H54 (cell line): ENCODE results near the gene USP33.
A peak's percentile ranks its signal among the peaks of the same experiment; 100 is the strongest.
"Not testable (repeated sequence)": the region's sequence is repeated elsewhere in the genome, so short reads cannot be mapped to it uniquely, and the experiment has no call there.

Source experiments
- DNase-seq: peaks from one replicate; pipeline ENCODE4 v3.0.0; 2011; ENCODE audit warnings: low spot score, mixed read lengths; ENCODE audit not compliant: insufficient read length
- FAIRE-seq: peaks from 3 replicates; lab custom pipeline; 2011; peaks lifted over from hg19 to GRCh38; lab: Jason Lieb, UNC
- POLR2A ChIP-seq: IDR thresholded peaks from 2 replicates; pipeline ENCODE4 v1.6.1; 2011; ENCODE audit warnings: low read depth, mild to moderate bottlenecking, low read length

USP33 gene

GRCh38 chr1:77704736-77705135, 54.9 kb downstream of the USP33 start:
- DNase-seq, result no peak
- TF ChIP-seq POLR2A, result no peak
- peak; percentile 50 for FAIRE-seq

- FAIRE-seq, DNase-seq: not testable (repeated sequence)
Observed at GRCh38 chr1:77699673-77700072, 60.0 kb downstream of the USP33 start.

GRCh38 chr1:77697441-77697840, 62.2 kb downstream of the USP33 start:
- TF ChIP-seq POLR2A, result no peak
- DNase-seq (no peak), FAIRE-seq (no peak)

- DNase-seq, result no peak
- no peak for TF ChIP-seq POLR2A
Observed at GRCh38 chr1:77688939-77689338, 70.7 kb downstream of the USP33 start.

DNA sequence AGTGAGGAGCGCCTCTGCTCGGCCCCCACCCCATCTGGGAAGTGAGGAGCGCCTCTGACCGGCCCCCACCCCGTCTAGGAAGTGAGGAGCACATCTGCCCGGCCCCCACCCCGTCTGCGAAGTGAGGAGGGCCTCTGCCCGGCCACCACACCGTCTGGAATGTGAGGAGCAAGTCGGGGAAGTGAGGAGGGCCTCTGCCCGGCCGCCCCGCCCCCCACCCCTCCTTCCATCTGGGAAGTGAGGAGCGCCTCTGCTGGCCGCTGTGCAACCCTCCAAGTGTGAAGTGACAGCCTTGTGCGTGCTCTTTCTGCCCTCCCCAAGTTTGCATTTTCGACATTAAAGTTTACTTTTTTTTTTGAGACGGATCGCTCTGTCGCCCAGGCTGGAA, 72.1 kb downstream of the USP33 start:
- no peak for TF ChIP-seq POLR2A
- no peak for DNase-seq
- FAIRE-seq, result no peak

More at GRCh38 chr1:77688939-77689338, 70.7 kb downstream of the USP33 start:
- no peak for FAIRE-seq

GRCh38 chr1:77686796-77687518, 72.7 kb downstream of the USP33 start:
- DNase-seq (no peak), FAIRE-seq (no peak)
- TF ChIP-seq POLR2A, result no peak

DNA sequence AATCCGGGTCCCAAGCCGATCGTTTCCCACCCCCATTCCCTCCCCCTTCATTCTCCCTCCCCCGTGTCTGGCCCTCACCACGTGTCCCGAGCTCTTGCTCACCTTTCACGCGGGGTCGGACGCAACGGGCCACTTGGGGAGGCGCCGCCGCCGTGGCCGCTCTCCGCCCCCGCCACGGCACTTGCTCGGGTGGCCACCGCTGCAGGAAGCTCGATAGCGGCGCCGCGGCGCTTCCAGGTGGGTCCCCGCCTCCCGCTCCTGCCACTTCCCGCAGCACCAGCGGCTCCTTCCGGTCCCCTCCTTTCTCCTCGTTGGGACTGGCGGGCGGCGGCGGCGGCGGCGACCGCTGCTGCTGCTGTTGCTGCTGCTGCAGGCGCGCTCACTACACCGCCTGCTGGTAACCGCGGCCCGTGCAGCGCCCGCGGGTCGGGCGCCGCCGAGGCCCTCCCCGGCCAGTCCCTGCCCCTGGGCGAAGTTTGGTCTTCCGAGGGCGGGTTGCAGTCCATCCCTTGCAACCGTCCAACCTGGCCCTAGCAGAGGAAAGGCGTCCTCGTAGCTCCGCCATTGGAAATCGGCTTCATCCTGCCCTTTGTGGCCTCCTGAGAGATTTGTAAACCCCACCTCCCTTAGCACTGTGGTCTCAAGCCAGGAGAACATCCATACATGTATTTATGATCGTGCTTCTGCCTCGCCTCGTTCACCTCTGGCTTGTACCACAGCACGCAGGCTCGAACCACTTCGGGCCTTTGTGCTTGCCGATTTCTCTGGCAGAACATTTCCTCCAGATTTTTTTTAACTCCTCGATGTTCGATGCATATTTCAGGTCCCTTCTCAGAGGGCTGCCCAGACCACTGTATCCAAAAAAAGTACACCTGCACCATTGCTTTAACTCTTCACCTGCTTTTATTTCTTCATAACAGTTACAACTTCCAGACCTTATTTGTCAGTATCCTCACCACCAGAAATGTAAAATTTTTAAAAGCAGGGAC, 76.2 kb downstream of the USP33 start:
- DNase-seq (peak; percentile 81), FAIRE-seq (peak; percentile 80)
- TF ChIP-seq POLR2A, result peak; percentile 49

DNA sequence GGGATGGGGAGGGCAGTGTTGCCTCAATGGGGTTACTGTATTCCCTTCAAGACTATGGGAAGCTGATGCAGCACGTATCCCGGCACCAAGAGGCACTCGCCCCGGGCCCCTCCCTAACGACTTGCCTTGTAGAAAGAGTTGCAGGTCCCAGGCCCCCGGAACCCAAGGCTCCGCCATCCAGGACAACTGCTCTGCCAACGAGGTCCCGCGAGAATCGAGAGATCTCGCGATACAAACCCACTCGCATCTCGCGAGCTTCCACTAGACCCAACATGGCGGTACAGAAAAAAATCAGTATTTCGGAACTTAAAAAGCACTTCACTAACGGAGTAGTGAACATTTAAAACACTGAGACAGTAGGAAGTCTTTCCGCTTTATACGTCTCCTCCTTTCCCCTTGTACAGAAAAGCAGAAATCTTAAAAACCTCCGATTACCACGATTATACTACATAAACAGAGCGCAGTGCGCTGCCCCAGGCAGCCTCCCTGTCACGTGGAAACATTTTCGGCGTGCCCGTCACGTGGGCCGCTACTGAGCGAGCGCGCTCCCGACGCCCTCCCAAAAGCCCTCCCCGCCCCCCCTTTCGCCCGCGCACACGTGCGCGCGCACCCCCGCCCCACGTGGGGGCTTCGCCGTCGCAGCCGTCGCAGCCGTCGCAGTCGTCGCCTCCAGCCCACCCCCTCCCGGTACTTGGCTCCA, 77.0 kb downstream of the USP33 start, which contains the start of gene ZZZ3:
Gene ZZZ3, minus strand, starts transcription at position 199 of the 700 bp plus-strand sequence. CDS start 49,304 bp downstream, outside the sequence.
- DNase-seq (peak; percentile 72), FAIRE-seq (peak; percentile 97)
- no peak for TF ChIP-seq POLR2A

GRCh38 chr1:77680173-77680572, 79.5 kb downstream of the USP33 start:
- peak; percentile 80 for FAIRE-seq

GRCh38 chr1:77678660-77679610, 80.7 kb downstream of the USP33 start:
- TF ChIP-seq POLR2A, result no peak
- peak; percentile 20 for FAIRE-seq
- no peak for DNase-seq

More at GRCh38 chr1:77680173-77680572, 79.5 kb downstream of the USP33 start:
- no peak for TF ChIP-seq POLR2A
- no peak for DNase-seq

GRCh38 chr1:77674807-77675206, 84.8 kb downstream of the USP33 start:
- not testable (repeated sequence) for FAIRE-seq, DNase-seq

GRCh38 chr1:77673716-77674355, 85.8 kb downstream of the USP33 start:
- FAIRE-seq (peak; percentile 69), DNase-seq (no peak)
- TF ChIP-seq POLR2A, result no peak
